ENCODE results near the gene PPFIA1. TPM values are rescaled to one million over a fixed set of nuclear protein-coding genes. Genes with fewer than 3 reads are reported as not detected.
"Not testable (repeated sequence)": the region's sequence is repeated elsewhere in the genome, so short reads cannot be mapped to it uniquely, and the experiment has no call there.

PPFIA1 gene
- total RNA-seq, 4 donors from 2014 or later: 34.9 to 141 (median 69.7) TPM

- no peak overlapping the region for H3K4me3 ChIP-seq
- no peaks in the 10 kb centered on the region for H3K27me3 ChIP-seq
- H3K4me1 ChIP-seq: peaks cover 12% of the 10 kb centered on the region
- WGBS: 78% methylated on average over 3 of the region's 3 CpGs
- H3K9me3 ChIP-seq: no peaks in the 10 kb centered on the region
- no peak for DNase-seq (ENCODE audit: low spot score in 2 of 2)
- peak overlapping the region; percentile 46 for H3K27ac ChIP-seq
- TF ChIP-seq POLR2A (IDR thresholded peaks at IDR 0.05) (no peak), CTCF (IDR thresholded peaks at IDR 0.05) (no peak), EP300 (IDR thresholded peaks at IDR 0.05) (no peak), POLR2AphosphoS5 (IDR thresholded peaks at IDR 0.05) (no peak)
- H3K36me3 ChIP-seq: peaks cover 48% of the 10 kb centered on the region
Measured at GRCh38 chr11:70325824-70326223, 55.3 kb downstream of the PPFIA1 start.

- no peak for DNase-seq (ENCODE audit: low spot score in 2 of 2)
- TF ChIP-seq POLR2AphosphoS5 (IDR thresholded peaks at IDR 0.05) (peak in 1 of 3 donors; percentile 74), CTCF (IDR thresholded peaks at IDR 0.05) (no peak), EP300 (IDR thresholded peaks at IDR 0.05) (no peak)
- peak overlapping the region; percentile 46 for H3K27ac ChIP-seq
Measured at GRCh38 chr11:70326365-70326811, 55.9 kb downstream of the PPFIA1 start.

GRCh38 chr11:70326833-70327232, 56.3 kb downstream of the PPFIA1 start:
- TF ChIP-seq POLR2AphosphoS5 (IDR thresholded peaks at IDR 0.05) (no peak), EP300 (IDR thresholded peaks at IDR 0.05) (no peak), POLR2A (IDR thresholded peaks at IDR 0.05) (no peak), CTCF (IDR thresholded peaks at IDR 0.05) (no peak)
- WGBS: 74% methylated on average over 2 of the region's 2 CpGs
- H3K4me3 ChIP-seq: no peak overlapping the region

More at GRCh38 chr11:70326365-70326811, 55.9 kb downstream of the PPFIA1 start:
- Histone ChIP-seq H3K4me3 (no peak overlapping the region), H3K4me1 (peaks cover 12% of the 10 kb centered on the region), H3K36me3 (peaks cover 52% of the 10 kb centered on the region), H3K27me3 (no peaks in the 10 kb centered on the region), H3K9me3 (no peaks in the 10 kb centered on the region)
- WGBS: 42% methylated on average over 6 of the region's 6 CpGs

DNA sequence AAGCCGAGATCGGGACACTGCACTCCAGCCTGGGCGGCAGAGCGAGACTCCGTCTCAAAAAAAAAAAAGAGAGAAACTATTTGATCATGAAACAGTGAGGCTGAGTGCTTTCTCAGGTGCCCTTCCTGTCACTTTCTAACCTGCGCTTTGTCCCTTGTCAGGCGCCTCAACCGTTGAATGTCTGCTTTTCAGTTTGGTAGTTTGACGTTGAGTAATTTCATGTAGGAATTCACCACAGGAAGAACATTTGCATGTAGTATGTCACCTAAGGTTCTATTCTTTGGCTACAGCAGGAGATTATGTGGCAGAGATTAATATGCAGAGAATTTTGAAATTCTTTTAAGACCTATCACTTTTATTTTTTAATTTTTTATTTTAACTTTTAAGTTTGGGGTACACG, 57.2 kb downstream of the PPFIA1 start:
- Histone ChIP-seq H3K4me3 (no peak overlapping the region), H3K9me3 (no peaks in the 10 kb centered on the region), H3K36me3 (peaks cover 65% of the 10 kb centered on the region), H3K27me3 (no peaks in the 10 kb centered on the region), H3K4me1 (peaks cover 12% of the 10 kb centered on the region), H3K27ac (no peak overlapping the region)
- TF ChIP-seq CTCF (IDR thresholded peaks at IDR 0.05): no peak
- 95% methylated on average over 10 of the region's 10 CpGs for WGBS
- DNase-seq (ENCODE audit: low spot score in 2 of 2): no peak

More at GRCh38 chr11:70326833-70327232, 56.3 kb downstream of the PPFIA1 start:
- DNase-seq (ENCODE audit: low spot score in 2 of 2): no peak
- Histone ChIP-seq H3K9me3 (no peaks in the 10 kb centered on the region), H3K4me1 (peaks cover 12% of the 10 kb centered on the region), H3K27ac (peak overlapping the region; percentile 46), H3K36me3 (peaks cover 56% of the 10 kb centered on the region), H3K27me3 (no peaks in the 10 kb centered on the region)

DNA sequence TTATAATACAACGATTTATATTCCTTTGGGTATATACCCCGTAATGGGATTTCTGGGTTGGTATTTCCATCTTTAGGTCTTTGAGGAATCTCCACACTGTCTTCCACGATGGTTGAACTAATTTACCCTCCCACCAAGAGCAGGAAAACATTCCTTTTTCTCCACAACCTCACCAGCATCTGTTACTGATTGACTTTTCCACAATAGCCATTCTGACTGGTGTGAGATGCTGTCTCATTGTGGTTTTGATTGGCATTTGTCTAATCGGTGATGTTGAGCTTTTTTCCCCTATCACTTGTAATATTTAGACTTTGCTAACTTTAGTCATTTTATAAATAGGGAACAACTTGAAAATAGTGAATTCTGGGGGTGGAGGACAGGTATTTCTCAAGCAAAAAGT, 58.1 kb downstream of the PPFIA1 start:
- TF ChIP-seq POLR2A (IDR thresholded peaks at IDR 0.05) (no peak), CTCF (IDR thresholded peaks at IDR 0.05) (no peak), EP300 (IDR thresholded peaks at IDR 0.05) (no peak), POLR2AphosphoS5 (IDR thresholded peaks at IDR 0.05) (no peak)
- peaks cover 12% of the 10 kb centered on the region for H3K4me1 ChIP-seq
- DNase-seq (ENCODE audit: low spot score in 2 of 2): no peak
- no peak overlapping the region for H3K27ac ChIP-seq
- no peaks in the 10 kb centered on the region for H3K27me3 ChIP-seq
- WGBS: 83% methylated on average over 4 of the region's 4 CpGs
- H3K36me3 ChIP-seq: peaks cover 73% of the 10 kb centered on the region
- no peaks in the 10 kb centered on the region for H3K9me3 ChIP-seq
- no peak overlapping the region for H3K4me3 ChIP-seq

DNA sequence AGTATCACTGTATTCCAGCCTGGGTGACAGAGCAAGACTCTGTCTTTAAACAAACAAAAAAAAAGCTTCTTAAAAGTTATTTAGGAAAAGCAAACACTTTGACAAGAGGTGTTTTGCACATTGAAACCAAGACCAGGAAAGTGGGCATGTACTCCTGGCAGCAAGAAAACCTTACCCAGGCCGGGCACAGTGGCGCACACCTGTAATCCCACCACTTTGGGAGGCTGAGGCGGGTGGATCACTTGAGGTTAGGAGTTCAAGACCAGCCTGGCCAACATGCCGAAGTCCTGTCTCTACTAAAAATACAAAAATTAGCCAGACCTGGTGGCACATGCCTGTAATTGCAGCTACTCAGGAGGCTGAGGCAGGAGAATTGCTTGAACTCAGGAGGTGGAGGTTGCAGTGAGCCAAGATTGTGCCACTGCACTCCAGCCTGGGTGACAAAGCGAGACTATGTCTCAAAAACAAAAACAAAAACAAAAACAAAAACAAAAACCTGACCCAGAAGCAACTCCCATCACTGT, 60.9 kb downstream of the PPFIA1 start:
- WGBS: 90% methylated on average over 5 of the region's 5 CpGs
- not testable (repeated sequence) for H3K4me3 ChIP-seq; H3K27ac ChIP-seq; H3K4me1 ChIP-seq; H3K9me3 ChIP-seq; DNase-seq (ENCODE audit: low spot score in 2 of 2); H3K27me3 ChIP-seq
- H3K36me3 ChIP-seq: peaks cover 93% of the 10 kb centered on the region
